ENCODE measurements around the gene AKAP13.

The AKAP13 gene

DNA sequence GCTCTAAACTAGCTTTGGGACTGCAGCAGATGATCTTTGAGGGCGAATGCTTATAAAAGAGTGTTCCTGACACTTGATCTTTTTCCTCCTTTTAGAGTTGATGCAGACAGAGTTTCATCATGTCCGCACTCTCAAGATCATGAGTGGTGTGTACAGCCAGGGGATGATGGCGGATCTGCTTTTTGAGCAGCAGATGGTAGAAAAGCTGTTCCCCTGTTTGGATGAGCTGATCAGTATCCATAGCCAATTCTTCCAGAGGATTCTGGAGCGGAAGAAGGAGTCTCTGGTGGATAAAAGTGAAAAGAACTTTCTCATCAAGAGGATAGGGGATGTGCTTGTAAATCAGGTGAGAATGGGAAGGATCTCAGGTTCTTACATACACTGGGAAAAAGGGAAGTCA lies 338.6 kb downstream of the AKAP13 start:
- TF ChIP-seq EZH2phosphoT487 (IDR thresholded peaks at IDR 0.05; ENCODE audit: low read depth) (no peak), CTCF (IDR thresholded peaks at IDR 0.05; ENCODE audit: low read depth, low read length) (no peak)
- Histone ChIP-seq H3K9me3 (ENCODE audit: insufficient read depth, low read length) (no peaks in the 10 kb centered on the region), H3K4me3 (ENCODE audit: low read length) (no peak overlapping the region), H2AFZ (ENCODE audit: low read depth, low read length) (no peak overlapping the region), H3K9ac (ENCODE audit: low read length) (no peak overlapping the region), H3K4me2 (ENCODE audit: low read length) (no peak overlapping the region), H3K27ac (ENCODE audit: low read length) (no peak overlapping the region), H3K79me2 (ENCODE audit: low read length) (no peaks in the 10 kb centered on the region), H3K36me3 (replicated peaks; ENCODE audit: low read depth, low read length) (peaks cover 81% of the 10 kb centered on the region), H3K4me1 (ENCODE audit: low read length) (peaks cover 30% of the 10 kb centered on the region), H4K20me1 (ENCODE audit: insufficient read depth, low read length) (no peaks in the 10 kb centered on the region), H3K27me3 (ENCODE audit: low read depth, low read length) (no peaks in the 10 kb centered on the region)

- H3K79me2 ChIP-seq (ENCODE audit: low read length): no peaks in the 10 kb centered on the region
- TF ChIP-seq CTCF (IDR thresholded peaks at IDR 0.05; ENCODE audit: low read depth, low read length) (no peak), EZH2phosphoT487 (IDR thresholded peaks at IDR 0.05; ENCODE audit: low read depth) (no peak)
- no peaks in the 10 kb centered on the region for H3K9me3 ChIP-seq (ENCODE audit: insufficient read depth, low read length)
- H3K27ac ChIP-seq (ENCODE audit: low read length): no peak overlapping the region
- peaks cover 35% of the 10 kb centered on the region for H3K4me1 ChIP-seq (ENCODE audit: low read length)
- H3K4me2 ChIP-seq (ENCODE audit: low read length): no peak overlapping the region
- no peak overlapping the region for H3K9ac ChIP-seq (ENCODE audit: low read length)
- H3K36me3 ChIP-seq (replicated peaks; ENCODE audit: low read depth, low read length): peaks cover 90% of the 10 kb centered on the region
- H3K4me3 ChIP-seq (ENCODE audit: low read length): no peak overlapping the region
- H2AFZ ChIP-seq (ENCODE audit: low read depth, low read length): no peak overlapping the region
- H4K20me1 ChIP-seq (ENCODE audit: insufficient read depth, low read length): no peaks in the 10 kb centered on the region
- H3K27me3 ChIP-seq (ENCODE audit: low read depth, low read length): no peaks in the 10 kb centered on the region
Measured at GRCh38 chr15:85722374-85723152, 342.2 kb downstream of the AKAP13 start.

GRCh38 chr15:85723960-85724945 lies 343.9 kb downstream of the AKAP13 start:
- peaks cover 85% of the 10 kb centered on the region for H3K36me3 ChIP-seq (replicated peaks; ENCODE audit: low read depth, low read length)
- TF ChIP-seq CTCF (IDR thresholded peaks at IDR 0.05; ENCODE audit: low read depth, low read length): no peak
- TF ChIP-seq EZH2phosphoT487 (IDR thresholded peaks at IDR 0.05; ENCODE audit: low read depth): no peak
- no peaks in the 10 kb centered on the region for H3K79me2 ChIP-seq (ENCODE audit: low read length)
- H2AFZ ChIP-seq (ENCODE audit: low read depth, low read length): no peak overlapping the region
- no peak overlapping the region for H3K4me2 ChIP-seq (ENCODE audit: low read length)
- no peaks in the 10 kb centered on the region for H3K9me3 ChIP-seq (ENCODE audit: insufficient read depth, low read length)
- no peaks in the 10 kb centered on the region for H4K20me1 ChIP-seq (ENCODE audit: insufficient read depth, low read length)
- no peak overlapping the region for H3K27ac ChIP-seq (ENCODE audit: low read length)
- no peaks in the 10 kb centered on the region for H3K27me3 ChIP-seq (ENCODE audit: low read depth, low read length)
- H3K4me3 ChIP-seq (ENCODE audit: low read length): no peak overlapping the region
- H3K9ac ChIP-seq (ENCODE audit: low read length): no peak overlapping the region
- peaks cover 18% of the 10 kb centered on the region for H3K4me1 ChIP-seq (ENCODE audit: low read length)

DNA sequence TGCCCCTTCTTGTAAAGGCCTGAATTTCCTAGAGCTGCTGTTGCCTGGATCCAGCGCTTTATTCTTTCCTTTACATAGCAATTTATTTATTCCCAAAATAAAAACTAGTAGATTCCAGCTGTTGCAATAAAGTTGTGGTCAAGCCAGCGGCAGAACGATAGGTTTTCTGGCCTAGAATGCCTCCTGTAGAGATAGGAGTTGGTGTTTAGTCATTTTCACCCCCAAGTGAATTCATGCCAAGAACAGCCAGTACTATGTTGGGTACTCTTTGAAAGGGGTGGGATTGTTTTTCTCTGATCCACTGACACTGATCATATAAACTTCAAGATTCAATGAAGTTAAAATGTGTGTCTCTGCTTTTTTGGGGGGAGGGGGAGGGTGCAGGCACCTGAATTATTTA lies 344.6 kb downstream of the AKAP13 start:
- H3K79me2 ChIP-seq (ENCODE audit: low read length): no peaks in the 10 kb centered on the region
- no peaks in the 10 kb centered on the region for H4K20me1 ChIP-seq (ENCODE audit: insufficient read depth, low read length)
- no peak overlapping the region for H2AFZ ChIP-seq (ENCODE audit: low read depth, low read length)
- H3K36me3 ChIP-seq (replicated peaks; ENCODE audit: low read depth, low read length): peaks cover 82% of the 10 kb centered on the region
- peaks cover 16% of the 10 kb centered on the region for H3K4me1 ChIP-seq (ENCODE audit: low read length)
- H3K9me3 ChIP-seq (ENCODE audit: insufficient read depth, low read length): no peaks in the 10 kb centered on the region
- no peak overlapping the region for H3K27ac ChIP-seq (ENCODE audit: low read length)
- H3K27me3 ChIP-seq (ENCODE audit: low read depth, low read length): no peaks in the 10 kb centered on the region
- H3K4me2 ChIP-seq (ENCODE audit: low read length): no peak overlapping the region
- H3K9ac ChIP-seq (ENCODE audit: low read length): no peak overlapping the region
- TF ChIP-seq EZH2phosphoT487 (IDR thresholded peaks at IDR 0.05; ENCODE audit: low read depth) (no peak), CTCF (IDR thresholded peaks at IDR 0.05; ENCODE audit: low read depth, low read length) (no peak)
- H3K4me3 ChIP-seq (ENCODE audit: low read length): no peak overlapping the region

Measured in OCI-LY3 (cell line).